ENCODE results near the gene A4GALT. TPM values are rescaled to one million over a fixed set of nuclear protein-coding genes. Genes with fewer than 3 reads are reported as not detected.

Gene A4GALT
- total RNA-seq, 1 experiment from 2014 or later = 3.4 TPM

- WGBS (ENCODE audit: extremely low coverage, insufficient read length, low lambda C conversion rate) = no CpG with 5 or more reads among the region's 68 CpGs
- H3K4me1 Mint-ChIP-seq = no peaks in the 10 kb centered on the region
These were observed 58.5 kb downstream of the A4GALT start for GRCh38 chr22:42661985-42662831.

More at GRCh38 chr22:42661985-42662831, 58.5 kb downstream of the A4GALT start:
- TF ChIP-seq CTCF (conservative IDR thresholded peaks at IDR 0.05) = peak; percentile 88
- H3K4me3 Mint-ChIP-seq = peak overlapping the region; percentile 48 to 74
- H3K27me3 Mint-ChIP-seq (ENCODE audit: low read depth) = peaks cover 49% of the 10 kb centered on the region
- H3K4ac ChIP-seq (ENCODE audit: low read depth, low read length) = no peak overlapping the region
- no peaks in the 10 kb centered on the region for H4K20me1 ChIP-seq (ENCODE audit: control insufficient read depth, insufficient read depth, insufficient read length)
- no peaks in the 10 kb centered on the region for H3K9me3 ChIP-seq (ENCODE audit: control insufficient read depth, low read depth, low read length)
- H3K23me2 ChIP-seq (ENCODE audit: insufficient read length, low read depth, low read length, poor library complexity, severe bottlenecking) = peaks cover 3% of the 10 kb centered on the region
- H3K18ac ChIP-seq (ENCODE audit: insufficient read length, low read depth, low read length) = peak overlapping the region; percentile 70
- no peaks in the 10 kb centered on the region; the same call in 1 of the 2 replicates for H3K27me3 ChIP-seq (ENCODE audit: insufficient read depth, low read length)
- H2BK120ac ChIP-seq (ENCODE audit: low read depth, low read length, poor library complexity, severe bottlenecking) = no peak overlapping the region
- no peaks in the 10 kb centered on the region for H3K79me2 ChIP-seq (ENCODE audit: insufficient read depth, low read length)
- no peak overlapping the region for H4K91ac ChIP-seq (ENCODE audit: insufficient read length, low read depth, low read length)
- no peaks in the 10 kb centered on the region for H3K36me3 Mint-ChIP-seq (ENCODE audit: insufficient read depth in 1 of 3, low read depth in 3 of 3)
- no peaks in the 10 kb centered on the region for H3K4me1 ChIP-seq (ENCODE audit: insufficient read depth, low read length)
- no peak overlapping the region for H2BK5ac ChIP-seq (ENCODE audit: insufficient read length, low read length)
- no peak overlapping the region for H3K56ac ChIP-seq (ENCODE audit: insufficient read length, low read depth, low read length)
- no peak overlapping the region for H2BK20ac ChIP-seq (ENCODE audit: low read depth, low read length, poor library complexity, severe bottlenecking)
- no peaks in the 10 kb centered on the region for H3K79me1 ChIP-seq (ENCODE audit: insufficient read depth, low read depth, low read length, poor library complexity, severe bottlenecking)
- H2BK12ac ChIP-seq (ENCODE audit: insufficient read length, low read depth, low read length) = no peak overlapping the region
- H4K5ac ChIP-seq (ENCODE audit: insufficient read length, low read depth, low read length) = no peak overlapping the region
- no peak overlapping the region for H3T11ph ChIP-seq (ENCODE audit: low read length)
- no peak overlapping the region for H3K27ac ChIP-seq (ENCODE audit: insufficient read length, low read depth, low read length)
- peak overlapping the region; percentile 90 for H3K14ac ChIP-seq (ENCODE audit: insufficient read depth, low read length)
- H4K8ac ChIP-seq (replicated peaks; ENCODE audit: insufficient read length, low read depth, low read length) = no peak overlapping the region
- peaks cover 0 to 2% of the 10 kb centered on the region in 2 experiments; a peak in 1 of 5 replicates for H3K9me3 Mint-ChIP-seq
- H2AFZ ChIP-seq (ENCODE audit: low read length) = no peak overlapping the region
- H3K27ac Mint-ChIP-seq = no peak overlapping the region
- H3K4me2 ChIP-seq (ENCODE audit: insufficient read depth, insufficient read length, low read length) = peak overlapping the region; percentile 64
- H3K9ac ChIP-seq (ENCODE audit: extremely low read depth, insufficient read length, low read length) = peak overlapping the region; percentile 39
- H2BK15ac ChIP-seq (ENCODE audit: low read depth, low read length) = no peak overlapping the region
- H2AK5ac ChIP-seq (ENCODE audit: insufficient read length, low read length) = no peak overlapping the region
- no peak overlapping the region for H3K23ac ChIP-seq (ENCODE audit: insufficient read length, low read depth, low read length)
- peak; percentile 86 for DNase-seq
